IPS-NIHi11 (cell line): ENCODE results near the gene JPH3.

ENCODE experiments used
- DNase-seq: peaks from one replicate; pipeline ENCODE4 v3.0.0; 2012; ENCODE audit warnings: mixed read lengths, low spot score

JPH3 gene

GRCh38 chr16:87697792-87698191, 95.5 kb downstream of the JPH3 start:
- DNase-seq: no peak

GRCh38 chr16:87698241-87698640, 95.9 kb downstream of the JPH3 start:
- DNase-seq: no peak

DNA sequence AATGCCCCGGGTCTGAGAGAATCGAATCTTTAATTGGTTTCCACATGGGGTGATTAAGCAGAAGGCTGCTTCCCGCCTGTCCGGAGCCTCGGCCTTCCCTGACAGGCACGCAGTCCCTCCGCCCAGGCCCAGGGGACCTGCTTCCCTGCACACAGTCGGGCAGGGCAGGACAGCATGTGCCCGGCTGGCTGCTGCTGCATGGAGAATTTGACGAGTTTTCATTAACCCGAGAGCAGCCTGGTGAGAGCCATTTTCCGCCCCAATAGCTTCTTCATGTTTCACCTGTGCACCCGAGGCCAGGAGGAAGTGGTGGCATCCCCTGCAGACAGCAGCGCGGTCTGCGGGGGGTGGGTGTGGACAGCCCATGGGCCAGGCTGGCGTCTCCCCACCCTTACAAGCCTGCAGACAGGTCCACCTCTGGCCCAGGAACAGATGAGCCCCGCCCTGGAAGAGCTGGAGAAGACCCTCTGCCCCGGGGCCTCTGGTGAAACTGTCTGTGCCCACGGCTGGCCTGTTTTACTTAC, 96.4 kb downstream of the JPH3 start:
- DNase-seq: no peak

DNA sequence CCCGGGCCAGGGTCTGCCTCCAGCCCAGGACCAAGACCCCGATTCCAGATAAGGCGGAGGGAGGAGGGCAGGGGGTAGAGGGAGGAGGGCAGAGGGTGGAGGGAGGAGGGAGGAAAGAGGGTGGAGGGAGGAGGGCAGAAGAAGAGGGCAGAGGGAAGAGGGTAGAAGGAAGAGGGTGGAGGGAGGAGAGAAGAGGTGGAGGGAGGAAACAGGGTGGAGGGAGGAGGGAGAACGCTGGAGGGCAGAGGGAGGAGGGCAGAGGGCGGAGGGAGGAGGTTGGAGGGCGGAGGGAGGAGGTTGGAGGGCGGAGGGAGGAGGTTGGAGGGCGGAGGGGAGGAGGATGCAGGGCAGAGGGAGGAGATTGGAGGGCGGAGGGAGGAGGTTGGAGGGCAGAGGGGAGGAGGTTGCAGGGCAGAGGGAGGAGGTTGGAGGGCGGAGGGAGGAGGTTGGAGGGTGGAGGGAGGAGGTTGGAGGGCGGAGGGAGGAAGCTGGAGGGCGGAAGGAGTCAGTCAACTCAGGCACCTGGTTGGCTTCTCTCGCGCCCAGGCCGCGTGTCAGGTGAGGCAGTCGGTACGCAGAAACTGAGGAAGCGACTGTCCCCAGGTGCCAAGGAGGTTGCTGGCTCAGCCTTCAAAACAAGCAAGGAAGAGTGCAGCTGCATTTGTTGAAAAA, 98.2 kb downstream of the JPH3 start:
- no peak for DNase-seq

DNA sequence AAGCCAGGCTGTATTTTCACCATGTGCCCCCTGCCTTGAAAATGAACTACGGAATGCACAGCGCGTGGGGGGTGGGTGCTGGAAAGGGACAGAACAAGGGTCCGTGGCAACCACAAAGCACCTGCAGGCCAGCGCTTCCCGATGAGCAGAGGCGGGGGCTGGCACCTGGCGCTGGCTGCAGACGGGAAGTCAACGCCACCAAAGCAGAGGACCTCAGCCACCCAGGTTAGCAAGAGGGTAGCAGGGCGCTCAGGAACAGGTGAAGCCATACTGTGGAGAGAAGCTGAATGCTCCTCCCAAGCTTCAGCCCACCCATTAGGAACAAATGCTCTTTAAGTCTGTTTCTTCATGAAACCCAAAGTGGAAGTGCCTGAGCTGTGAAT, 98.8 kb downstream of the JPH3 start:
- no peak for DNase-seq

DNA sequence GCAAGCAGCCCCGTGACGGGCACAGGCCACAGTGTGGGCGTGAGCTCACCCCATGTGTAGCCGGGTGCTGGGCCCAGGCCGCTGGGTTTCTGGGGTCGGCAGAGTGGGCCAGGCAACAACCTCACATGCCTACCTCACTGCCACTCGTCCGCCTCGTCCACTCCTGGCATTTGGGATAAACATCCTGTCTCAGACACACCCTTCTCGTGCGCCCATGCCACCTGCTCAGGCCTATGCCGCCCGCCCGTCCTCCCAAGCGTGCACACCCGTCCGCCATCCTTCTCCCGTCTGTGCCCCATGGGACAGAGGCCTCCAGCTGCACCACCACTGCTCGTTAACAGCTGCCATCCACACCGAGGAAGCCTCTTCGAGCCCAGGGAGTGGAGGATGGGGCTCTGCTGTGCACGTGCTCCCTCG, 99.2 kb downstream of the JPH3 start:
- DNase-seq: no peak

DNA sequence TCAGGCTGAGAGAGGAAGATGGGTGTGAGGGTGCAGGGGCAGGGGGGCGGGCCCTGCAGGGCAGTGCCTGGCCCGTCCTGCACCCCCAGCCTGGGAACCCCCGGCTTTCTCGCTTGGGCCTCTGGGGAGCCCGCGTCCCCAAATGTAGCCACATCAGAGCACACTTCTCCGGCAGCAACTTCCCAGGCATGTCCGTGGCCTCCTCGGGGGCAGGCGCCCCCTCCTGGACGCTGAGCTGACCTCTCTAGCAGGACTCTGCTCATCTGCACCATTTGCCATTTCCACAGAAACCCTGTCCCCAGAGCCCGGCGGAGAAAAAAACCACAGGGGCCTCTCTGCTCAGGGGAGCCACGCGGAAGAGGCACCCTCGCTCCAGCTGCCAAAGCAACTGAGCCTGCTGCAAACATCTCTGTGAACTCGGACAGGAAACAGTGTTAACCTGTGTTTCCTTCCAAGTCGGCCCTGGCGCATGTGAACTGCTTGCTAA, 100.1 kb downstream of the JPH3 start:
- DNase-seq: peak; percentile 95

DNA sequence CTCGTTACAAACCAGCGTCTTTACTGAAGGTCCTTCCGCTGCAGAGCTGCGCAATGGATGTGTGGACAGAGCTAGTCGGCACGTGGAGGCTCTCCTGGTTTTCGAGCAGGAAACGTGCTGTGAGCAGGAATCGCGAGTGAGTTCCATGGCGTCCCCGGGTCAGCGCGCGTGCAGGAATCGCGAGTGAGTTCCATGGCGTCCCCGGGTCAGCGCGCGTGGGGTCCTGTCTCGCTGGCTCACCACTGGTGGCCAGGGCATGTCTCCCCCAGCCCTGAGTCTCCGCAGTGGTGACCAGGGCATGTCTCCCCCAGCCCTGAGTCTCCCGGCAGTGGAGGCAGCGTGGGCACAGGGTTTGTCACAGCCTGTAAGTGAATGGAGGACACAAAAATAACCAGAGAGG, 100.8 kb downstream of the JPH3 start:
- no peak for DNase-seq

DNA sequence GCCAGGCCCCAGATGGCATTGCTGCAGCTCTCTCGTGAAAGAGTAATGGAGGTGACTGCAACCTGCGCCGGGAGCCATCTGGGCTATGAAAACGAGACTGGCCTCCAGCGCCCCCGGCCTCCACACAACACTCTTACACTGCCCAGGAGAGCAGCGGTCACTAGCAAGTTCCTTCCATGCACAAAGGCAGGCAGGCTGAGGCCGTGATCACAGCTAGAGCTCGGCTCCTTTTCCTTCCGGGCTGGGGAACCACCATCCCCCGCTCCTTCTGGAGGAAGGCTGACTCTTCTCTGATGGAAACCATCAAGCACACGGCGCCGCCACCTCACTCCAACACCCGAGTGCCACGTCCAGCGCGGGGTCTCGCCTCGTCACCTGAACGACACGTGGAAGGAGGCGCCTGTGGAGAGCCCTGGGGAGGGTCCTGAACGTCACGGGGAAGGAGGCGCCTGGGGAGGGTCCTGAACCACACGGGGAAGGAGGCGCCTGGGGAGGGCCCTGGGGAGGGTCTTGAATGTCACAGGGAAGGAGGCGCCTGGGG, 101.6 kb downstream of the JPH3 start:
- DNase-seq: no peak

DNA sequence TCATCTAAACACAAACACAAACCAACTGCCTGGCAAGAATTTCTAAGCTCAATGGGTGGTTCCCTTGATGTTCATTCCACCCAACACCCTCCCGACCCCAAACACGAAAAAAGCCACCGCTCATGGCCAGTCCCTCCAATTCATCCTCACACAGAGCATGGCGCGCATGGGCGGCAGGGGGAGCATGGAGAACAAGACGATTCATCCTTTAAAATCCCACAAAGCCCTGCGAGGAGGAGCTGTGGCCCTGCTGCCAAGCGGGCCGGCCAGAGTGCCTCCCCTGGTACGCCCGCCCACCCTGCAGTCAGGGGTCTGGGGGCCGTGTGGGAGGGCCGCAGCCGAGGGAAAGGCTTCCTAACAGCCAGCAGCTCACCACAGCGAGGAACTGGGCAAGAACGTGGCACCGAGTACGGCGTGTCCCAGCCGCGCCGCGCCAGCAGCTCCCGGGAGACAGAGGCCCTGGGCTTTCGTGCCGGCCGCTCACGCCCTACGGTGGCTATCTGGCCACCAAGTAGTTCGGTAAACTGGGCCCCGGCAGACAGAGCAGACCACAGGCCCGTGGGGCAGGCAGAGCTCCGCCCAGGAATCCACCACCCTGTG, 102.5 kb downstream of the JPH3 start:
- no peak for DNase-seq

DNA sequence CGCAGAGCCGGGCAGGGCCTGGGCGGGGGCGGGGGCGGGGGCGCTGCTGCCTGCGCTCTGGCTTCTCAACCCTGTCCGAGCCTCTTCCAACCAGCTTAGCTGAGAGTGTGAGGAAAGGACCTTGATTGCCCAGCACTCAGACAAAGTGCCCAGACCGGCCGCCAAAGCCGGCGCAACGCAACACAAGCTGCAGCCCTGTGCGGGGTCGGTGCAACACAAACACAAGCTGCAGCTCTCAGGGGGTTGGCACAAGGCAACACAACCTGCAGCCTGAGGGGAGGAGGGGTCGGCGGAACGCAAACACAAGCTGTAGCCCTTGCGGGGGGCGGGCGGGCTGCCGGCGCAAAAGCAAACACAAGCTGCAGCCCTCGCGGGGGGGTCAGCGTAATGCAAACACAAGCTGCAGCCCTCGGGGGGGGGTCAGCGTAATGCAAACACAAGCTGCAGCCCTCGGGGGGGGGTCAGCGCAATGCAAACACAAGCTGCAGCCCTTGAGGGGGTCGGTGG, 103.5 kb downstream of the JPH3 start:
- DNase-seq: no peak

- no peak for DNase-seq
These were observed 104.1 kb downstream of the JPH3 start for GRCh38 chr16:87706278-87707000.

DNA sequence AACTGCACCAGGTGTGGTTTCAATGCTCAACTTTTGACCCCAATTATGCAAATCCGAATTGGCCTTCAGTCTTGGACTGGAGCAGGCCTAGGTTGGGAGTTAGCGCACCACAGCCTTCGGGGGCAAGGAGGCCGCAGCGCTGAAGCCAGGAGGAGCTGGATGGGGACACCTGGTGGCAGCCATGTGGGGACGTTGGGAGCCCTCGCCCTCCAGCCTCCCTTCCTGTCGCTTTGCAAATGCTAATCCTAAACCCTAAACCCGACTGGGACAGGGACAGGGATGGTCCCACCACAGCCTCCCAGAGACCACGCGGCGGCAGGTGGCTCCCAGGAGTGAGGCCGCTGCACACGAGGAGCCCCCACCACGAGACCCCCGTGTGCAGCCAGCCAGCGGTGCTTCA, 104.8 kb downstream of the JPH3 start:
- DNase-seq: peak; percentile 71

- no peak for DNase-seq
These were observed 105.6 kb downstream of the JPH3 start for GRCh38 chr16:87707714-87708580.

- no peak for DNase-seq
These were observed 106.8 kb downstream of the JPH3 start for GRCh38 chr16:87708881-87709638.

DNA sequence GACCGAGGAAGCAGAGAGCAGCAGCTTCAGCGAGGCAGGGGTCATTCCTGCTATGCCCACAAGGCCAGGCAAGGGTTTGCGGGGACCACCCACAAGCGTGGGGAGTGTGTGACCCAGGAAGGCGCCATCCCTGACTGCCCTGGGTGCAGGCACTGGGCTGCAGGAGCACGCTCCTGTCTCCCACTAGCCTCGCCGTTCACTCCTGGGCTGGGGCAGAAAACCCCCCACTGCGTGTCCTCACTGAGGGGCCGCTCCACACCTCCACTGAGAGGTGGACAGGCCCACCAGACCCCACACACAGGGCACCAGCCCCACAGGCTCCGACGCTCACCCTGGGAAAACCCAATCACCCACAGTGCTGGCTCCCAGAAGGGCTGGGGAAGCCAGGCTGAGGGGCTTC, 107.4 kb downstream of the JPH3 start:
- DNase-seq: no peak

DNA sequence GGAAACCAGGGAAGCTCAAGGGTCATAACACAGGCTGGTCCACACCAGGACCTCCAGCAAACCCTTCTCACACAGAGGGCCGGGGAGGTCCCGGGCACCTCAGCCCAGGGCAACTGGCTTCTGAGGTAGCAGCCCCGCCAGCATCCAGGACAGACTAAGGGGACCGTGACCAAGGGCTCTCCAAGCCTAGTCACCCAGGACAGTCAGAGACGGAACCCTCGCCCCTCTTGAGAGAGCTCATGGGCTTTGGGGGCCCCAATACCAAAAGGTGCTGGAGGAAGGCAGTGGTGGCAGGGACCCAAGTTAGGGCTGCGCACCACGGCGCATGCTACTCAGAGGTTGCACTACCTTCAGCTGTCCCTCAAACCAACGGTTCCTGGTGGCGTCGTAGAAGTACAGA, 108.6 kb downstream of the JPH3 start:
- no peak for DNase-seq

- DNase-seq: no peak
These were observed 110.0 kb downstream of the JPH3 start for GRCh38 chr16:87712184-87712762.

DNA sequence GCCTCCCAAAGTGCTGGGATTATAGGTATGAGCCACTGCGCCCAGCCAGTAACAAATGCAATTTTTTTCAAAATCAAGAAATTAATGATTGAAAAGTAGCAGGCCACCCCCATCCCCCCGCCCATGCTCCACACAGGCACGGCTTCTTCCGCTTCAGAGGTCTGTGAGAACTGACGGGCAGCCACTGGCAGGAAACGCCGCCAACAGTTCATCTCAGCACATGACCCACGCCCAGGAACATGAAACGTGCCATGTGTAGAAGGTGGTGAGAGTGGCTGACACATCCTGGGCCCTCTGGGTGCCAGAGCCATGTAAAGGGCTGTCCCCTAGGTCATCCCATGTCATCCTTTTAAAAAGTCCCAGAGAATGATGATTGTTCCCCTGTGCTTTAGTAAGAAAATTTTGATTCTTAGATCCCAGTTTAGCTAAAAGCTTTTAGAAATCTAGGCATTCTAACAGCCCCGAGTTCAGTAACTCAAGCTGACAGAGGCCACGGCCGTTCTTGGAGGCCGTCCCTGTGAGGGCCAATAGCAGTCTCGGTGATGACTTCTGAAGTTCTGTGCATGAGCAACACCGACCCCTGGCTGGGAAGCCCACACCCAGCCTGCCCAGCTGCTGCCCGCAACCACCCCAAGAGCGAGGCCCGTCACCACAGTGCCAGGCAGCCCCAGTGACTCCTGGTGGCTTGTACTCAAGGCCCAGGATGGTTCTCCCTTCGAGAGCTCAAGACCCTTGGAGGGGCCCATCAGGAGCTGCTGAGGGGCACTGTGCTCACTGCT, 111.3 kb downstream of the JPH3 start:
- no peak for DNase-seq

DNA sequence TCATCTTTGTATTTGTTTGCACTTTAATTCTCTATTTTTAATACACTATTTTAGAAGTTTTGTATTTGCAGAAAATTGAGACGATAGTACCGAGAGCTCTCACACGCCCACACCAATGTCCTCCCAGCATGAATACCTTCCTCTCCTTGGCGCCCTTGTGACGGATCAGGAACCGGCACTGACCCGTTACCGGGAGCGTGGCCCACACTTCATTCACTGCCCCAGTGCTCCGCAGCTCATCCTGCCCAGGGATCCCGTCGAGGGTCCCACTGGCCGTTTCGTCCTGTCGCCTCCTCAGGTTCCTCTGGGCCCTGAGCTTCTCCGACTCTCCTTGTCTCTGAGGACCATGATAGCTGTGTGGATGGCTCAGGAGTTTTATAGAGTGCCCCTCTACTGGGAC, 112.9 kb downstream of the JPH3 start:
- no peak for DNase-seq
